CD4-positive, alpha-beta T cell treated with Interleukin-6 for 4 hours (primary cell): ENCODE data around the gene NCKAP5.

ENCODE experiments used
- DNase-seq: peaks from one replicate; pipeline ENCODE4 v3.0.0-alpha.2; 2020; ENCODE audit warnings: mixed read lengths

Gene NCKAP5

GRCh38 chr2:133568172-133568571, at the start of gene NCKAP5:
Gene NCKAP5, minus strand, starts transcription at chr2:133568463. Its CDS starts 50,937 bp downstream, at chr2:133517526.
- no peak for DNase-seq

GRCh38 chr2:133609664-133610063, 41.4 kb upstream of the NCKAP5 start:
- no peak for DNase-seq

GRCh38 chr2:133608291-133608690, 40.0 kb upstream of the NCKAP5 start:
- no peak for DNase-seq

- DNase-seq = no peak
Measured at GRCh38 chr2:133607679-133608078, 39.4 kb upstream of the NCKAP5 start.

- no peak for DNase-seq
Measured at GRCh38 chr2:133606616-133607015, 38.4 kb upstream of the NCKAP5 start.

- DNase-seq = no peak
Measured at GRCh38 chr2:133605766-133606137, 37.5 kb upstream of the NCKAP5 start.

GRCh38 chr2:133605011-133605765, 36.9 kb upstream of the NCKAP5 start:
- DNase-seq = no peak

GRCh38 chr2:133603109-133603508, 34.8 kb upstream of the NCKAP5 start:
- DNase-seq = no peak

- no peak for DNase-seq
Measured at GRCh38 chr2:133602538-133602937, 34.3 kb upstream of the NCKAP5 start.

GRCh38 chr2:133600266-133600928, 32.1 kb upstream of the NCKAP5 start:
- DNase-seq = no peak

GRCh38 chr2:133599811-133600210, 31.5 kb upstream of the NCKAP5 start:
- DNase-seq = no peak

- no peak for DNase-seq
Measured at GRCh38 chr2:133599211-133599803, 31.0 kb upstream of the NCKAP5 start.

- DNase-seq = no peak
Measured at GRCh38 chr2:133598769-133599168, 30.5 kb upstream of the NCKAP5 start.

- DNase-seq = no peak
Measured at GRCh38 chr2:133596701-133597393, 28.6 kb upstream of the NCKAP5 start.

- no peak for DNase-seq
Measured at GRCh38 chr2:133591164-133591563, 22.9 kb upstream of the NCKAP5 start.

GRCh38 chr2:133589456-133589855, 21.2 kb upstream of the NCKAP5 start:
- no peak for DNase-seq

GRCh38 chr2:133588144-133588543, 19.9 kb upstream of the NCKAP5 start:
- DNase-seq = no peak

GRCh38 chr2:133586978-133587377, 18.7 kb upstream of the NCKAP5 start:
- DNase-seq = no peak

- DNase-seq = no peak
Measured at GRCh38 chr2:133581010-133581760, 12.9 kb upstream of the NCKAP5 start.

GRCh38 chr2:133579274-133579673, 11.0 kb upstream of the NCKAP5 start:
- no peak for DNase-seq

GRCh38 chr2:133576714-133577113, 8.5 kb upstream of the NCKAP5 start:
- no peak for DNase-seq

- DNase-seq = no peak
Measured at GRCh38 chr2:133574620-133575019, 6.4 kb upstream of the NCKAP5 start.

GRCh38 chr2:133574186-133574585, 5.9 kb upstream of the NCKAP5 start:
- no peak for DNase-seq
